ENCODE results near the gene TAF1L. TPM values are rescaled to one million over a fixed set of nuclear protein-coding genes. Genes with fewer than 3 reads are reported as not detected.
"Not testable (repeated sequence)": the region's sequence is repeated elsewhere in the genome, so short reads cannot be mapped to it uniquely, and the experiment has no call there.

TAF1L gene, protein sequence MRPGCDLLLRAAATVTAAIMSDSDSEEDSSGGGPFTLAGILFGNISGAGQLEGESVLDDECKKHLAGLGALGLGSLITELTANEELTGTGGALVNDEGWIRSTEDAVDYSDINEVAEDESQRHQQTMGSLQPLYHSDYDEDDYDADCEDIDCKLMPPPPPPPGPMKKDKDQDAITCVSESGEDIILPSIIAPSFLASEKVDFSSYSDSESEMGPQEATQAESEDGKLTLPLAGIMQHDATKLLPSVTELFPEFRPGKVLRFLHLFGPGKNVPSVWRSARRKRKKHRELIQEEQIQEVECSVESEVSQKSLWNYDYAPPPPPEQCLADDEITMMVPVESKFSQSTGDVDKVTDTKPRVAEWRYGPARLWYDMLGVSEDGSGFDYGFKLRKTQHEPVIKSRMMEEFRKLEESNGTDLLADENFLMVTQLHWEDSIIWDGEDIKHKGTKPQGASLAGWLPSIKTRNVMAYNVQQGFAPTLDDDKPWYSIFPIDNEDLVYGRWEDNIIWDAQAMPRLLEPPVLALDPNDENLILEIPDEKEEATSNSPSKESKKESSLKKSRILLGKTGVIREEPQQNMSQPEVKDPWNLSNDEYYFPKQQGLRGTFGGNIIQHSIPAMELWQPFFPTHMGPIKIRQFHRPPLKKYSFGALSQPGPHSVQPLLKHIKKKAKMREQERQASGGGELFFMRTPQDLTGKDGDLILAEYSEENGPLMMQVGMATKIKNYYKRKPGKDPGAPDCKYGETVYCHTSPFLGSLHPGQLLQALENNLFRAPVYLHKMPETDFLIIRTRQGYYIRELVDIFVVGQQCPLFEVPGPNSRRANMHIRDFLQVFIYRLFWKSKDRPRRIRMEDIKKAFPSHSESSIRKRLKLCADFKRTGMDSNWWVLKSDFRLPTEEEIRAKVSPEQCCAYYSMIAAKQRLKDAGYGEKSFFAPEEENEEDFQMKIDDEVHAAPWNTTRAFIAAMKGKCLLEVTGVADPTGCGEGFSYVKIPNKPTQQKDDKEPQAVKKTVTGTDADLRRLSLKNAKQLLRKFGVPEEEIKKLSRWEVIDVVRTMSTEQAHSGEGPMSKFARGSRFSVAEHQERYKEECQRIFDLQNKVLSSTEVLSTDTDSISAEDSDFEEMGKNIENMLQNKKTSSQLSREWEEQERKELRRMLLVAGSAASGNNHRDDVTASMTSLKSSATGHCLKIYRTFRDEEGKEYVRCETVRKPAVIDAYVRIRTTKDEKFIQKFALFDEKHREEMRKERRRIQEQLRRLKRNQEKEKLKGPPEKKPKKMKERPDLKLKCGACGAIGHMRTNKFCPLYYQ (N-terminal part only)
- polyA plus RNA-seq = under 1 TPM in 2 of 3 donors, not detected in 1; 0.01 TPM

DNA sequence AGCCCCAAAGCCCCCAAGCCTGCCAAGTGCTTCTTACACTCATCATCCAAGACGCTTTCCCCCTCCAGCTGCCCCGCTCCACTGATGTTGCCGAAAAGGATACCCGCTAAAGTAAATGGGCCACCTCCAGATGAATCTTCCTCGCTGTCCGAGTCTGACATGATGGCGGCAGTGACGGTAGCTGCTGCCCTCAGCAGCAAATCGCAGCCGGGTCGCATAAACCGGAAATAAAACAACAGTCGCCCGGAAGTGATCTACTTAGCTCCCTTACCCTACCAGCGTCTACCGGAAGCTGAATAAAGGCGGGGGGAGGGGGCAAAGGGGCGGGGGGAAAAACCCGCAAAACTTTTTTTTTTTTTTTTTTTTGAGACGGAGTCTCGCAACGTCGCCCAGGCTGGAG lies at the start of gene TAF1L:
TAF1L (minus strand) TSS at position 308 of the 400 bp plus-strand sequence; CDS start at position 218, 90 bp downstream.
- 90 to 96% (median 95%) methylated on average over 22 to 23 of the region's 23 CpGs for WGBS, 3 donors
- H3K27ac ChIP-seq (ENCODE audit: low read depth, low read length) = no peak within 1 kb of the TSS

DNA sequence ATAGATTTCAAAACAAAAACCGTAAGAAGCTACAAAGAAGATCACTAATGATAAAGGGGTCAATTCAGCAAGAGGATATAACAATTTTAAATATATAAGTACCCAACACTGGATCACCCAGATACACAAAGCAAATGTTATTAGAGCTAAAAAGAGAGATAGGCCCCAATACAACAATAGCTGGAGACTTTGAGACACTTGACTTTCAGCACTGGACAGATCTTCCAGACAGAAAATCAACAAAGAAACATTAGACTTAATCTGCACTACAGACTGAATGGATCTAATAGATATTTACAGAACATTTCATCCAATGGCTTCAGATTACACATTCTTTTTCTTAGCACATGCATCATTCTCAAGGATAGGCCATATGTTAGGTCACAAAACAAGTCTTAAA lies 46.3 kb upstream of the TAF1L start:
- H3K27ac ChIP-seq (ENCODE audit: low read depth, low read length) = no peak overlapping the region

DNA sequence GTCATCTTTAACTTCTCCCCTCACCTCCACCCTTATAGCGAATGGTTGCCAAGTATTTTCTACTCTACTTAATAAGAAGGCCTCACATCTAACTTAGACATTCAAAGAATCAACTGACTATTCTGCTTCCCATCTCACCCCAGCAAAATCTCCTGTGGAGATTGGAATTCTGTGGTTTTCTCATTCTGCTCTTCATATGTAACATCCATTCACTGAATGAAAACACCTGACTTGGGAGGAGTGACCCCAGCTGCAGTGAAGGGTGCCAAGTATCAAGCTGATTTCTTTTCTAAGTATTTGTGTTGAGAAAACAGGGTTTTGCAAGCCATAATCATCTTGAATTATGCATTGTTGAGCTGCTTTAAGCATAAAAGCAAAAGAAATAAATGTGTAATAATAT lies 42.5 kb upstream of the TAF1L start:
- 78 to 86% (median 80%) methylated on average over 1 of the region's 1 CpG for WGBS, 3 donors
- no peak overlapping the region for H3K27ac ChIP-seq (ENCODE audit: low read depth, low read length)

More for the DNA sequence above, 46.3 kb upstream of the TAF1L start:
- 77 to 98% (median 85%) methylated on average over 1 of the region's 1 CpG for WGBS, 3 donors

DNA sequence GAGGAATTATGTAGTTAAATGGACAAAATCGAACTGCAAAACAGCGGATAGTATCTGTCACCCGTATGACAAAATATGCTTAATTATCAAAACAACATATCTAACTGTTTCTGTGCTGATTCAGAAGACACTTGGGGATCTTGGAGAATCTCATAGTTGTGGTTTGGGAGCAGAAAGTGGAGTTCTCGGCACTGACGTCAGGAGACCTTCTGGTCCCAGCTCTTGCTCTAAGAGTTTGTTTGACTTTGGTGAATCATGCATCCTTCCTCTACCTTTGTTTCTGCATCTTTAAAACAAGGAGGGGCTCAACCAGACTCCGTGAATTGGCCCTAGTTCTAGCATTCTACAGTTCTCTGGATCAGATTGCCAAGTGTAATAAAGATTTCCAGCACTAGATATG lies 37.0 kb upstream of the TAF1L start:
- WGBS, 3 donors = 77 to 82% (median 78%) methylated on average over 6 of the region's 6 CpGs
- no peak overlapping the region for H3K27ac ChIP-seq (ENCODE audit: low read depth, low read length)

DNA sequence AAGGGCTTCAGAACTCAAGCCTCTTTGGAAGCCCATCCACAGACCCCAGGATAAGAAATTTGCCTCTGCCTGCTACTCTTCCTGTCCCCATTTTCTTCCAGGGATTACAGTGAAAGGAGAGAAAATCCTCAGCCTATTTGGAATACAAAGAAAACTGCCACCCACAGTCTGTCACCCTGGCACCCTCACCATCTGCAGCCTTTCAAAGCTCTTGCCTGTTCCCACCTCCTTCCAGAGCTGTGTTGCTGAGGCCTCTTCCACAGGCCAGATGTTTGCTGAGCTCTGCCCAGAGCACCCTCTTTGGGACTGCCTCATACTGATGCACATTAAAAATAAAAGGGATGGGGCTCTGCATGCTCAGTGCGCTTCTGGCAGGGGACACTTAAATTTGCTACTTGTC lies 35.9 kb upstream of the TAF1L start:
- 77 to 90% (median 89%) methylated on average over 1 of the region's 1 CpG for WGBS, 3 donors
- H3K27ac ChIP-seq (ENCODE audit: low read depth, low read length) = no peak overlapping the region

DNA sequence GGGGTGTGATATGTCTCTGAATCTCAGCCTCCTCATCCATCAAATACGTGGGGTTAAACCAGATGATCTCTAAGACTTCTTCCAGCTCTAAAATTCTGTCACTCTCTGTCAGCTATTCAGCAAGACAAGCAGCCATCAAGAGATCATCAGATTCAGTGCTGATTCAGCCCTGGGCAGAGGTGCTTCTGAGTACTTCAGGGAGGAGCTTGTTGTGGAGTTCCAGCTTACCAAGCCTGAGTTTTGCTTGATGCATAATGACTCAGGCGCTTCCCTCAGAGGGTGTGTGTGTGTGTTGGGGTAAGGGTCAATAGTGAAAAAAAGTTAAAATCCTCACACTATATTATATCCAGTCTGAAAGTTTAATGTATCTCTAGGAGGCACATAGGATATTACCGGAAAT lies 29.6 kb upstream of the TAF1L start:
- WGBS, 3 donors = 68 to 77% (median 69%) methylated on average over 3 of the region's 3 CpGs
- no peak overlapping the region for H3K27ac ChIP-seq (ENCODE audit: low read depth, low read length)

DNA sequence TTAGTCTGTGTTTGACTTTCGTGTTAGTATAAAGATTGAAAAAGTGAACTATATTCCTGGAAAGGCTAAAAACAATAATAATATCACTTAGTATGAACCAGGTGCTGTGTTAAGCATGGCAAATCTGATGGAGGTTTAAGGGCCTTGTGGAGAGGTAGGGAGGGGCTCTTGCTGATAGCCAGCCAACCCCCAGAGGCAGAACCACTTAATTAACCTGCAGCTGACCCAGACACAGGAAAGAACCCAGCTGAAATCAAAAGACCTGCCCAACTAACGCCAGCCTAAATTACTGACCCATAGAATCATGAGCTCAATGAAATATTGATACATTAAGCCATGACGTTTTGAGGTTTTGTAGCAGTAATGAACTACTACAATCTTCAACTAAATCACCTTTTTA lies 28.3 kb upstream of the TAF1L start:
- whole genome bisulfite sequencing, 3 donors = 33 to 62% (median 55%) methylated on average over 3 of the region's 3 CpGs
- H3K27ac ChIP-seq (ENCODE audit: low read depth, low read length) = no peak overlapping the region

DNA sequence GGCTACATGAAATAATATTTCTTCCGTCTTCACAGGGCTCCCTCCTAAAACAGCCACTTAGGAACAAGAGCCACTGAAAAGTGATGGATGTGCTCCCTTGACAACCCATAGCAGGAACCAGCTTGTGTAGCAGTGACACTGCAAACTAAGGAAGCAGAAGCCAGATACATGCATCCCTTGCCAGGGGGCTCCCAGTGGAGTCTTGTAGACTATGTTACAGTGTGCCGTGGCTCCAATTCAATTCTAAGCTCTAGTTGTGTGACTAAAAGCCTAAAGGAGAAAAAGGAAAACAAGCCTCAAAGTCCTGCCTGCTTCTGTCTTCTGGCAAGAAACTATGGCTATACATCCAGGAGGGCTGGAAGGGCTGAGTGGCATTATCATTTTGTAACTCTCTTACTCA lies 12.2 kb upstream of the TAF1L start:
- H3K27ac ChIP-seq (ENCODE audit: low read depth, low read length) = no peak overlapping the region
- WGBS, 3 donors = 56 to 64% (median 56%) methylated on average over 2 of the region's 2 CpGs

DNA sequence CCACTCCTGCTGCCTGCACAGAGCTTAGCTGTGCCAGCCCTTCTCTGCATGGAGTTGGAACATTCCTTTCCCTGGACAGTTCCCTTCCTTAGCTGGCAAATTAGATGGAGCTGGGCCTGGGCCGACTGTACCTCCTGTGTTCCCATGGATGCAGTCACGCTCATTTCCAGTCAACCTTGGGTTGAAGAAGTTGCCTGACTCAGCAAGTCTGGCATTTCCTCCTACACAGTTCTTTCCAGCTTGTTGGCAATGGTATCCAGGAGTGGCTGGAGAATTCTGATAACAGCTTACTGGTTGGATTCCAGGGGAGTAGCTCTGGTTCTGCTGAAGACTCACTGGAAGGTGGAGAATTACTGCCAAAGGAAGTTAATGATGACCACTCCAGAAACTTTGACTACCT lies 9.2 kb upstream of the TAF1L start:
- H3K27ac ChIP-seq (ENCODE audit: low read depth, low read length) = no peak overlapping the region
- 56 to 68% (median 56%) methylated on average over 2 of the region's 2 CpGs for WGBS, 3 donors

DNA sequence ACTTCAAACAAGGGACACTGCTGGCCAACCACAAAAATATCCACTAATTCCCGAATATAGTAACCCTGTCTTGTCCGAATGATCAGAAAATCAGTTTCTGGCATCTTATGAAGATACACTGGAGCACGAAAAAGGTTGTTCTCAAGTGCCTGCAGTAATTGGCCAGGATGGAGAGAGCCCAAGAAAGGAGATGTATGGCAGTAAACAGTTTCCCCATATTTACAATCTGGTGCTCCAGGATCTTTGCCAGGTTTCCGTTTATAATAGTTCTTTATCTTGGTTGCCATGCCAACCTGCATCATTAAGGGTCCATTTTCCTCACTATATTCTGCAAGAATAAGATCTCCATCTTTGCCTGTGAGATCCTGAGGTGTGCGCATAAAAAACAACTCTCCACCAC lies 2.3 kb downstream of the TAF1L start:
- H3K27ac ChIP-seq (ENCODE audit: low read depth, low read length) = not testable (repeated sequence)
- 69 to 79% (median 75%) methylated on average over 5 of the region's 5 CpGs for WGBS, 3 donors

DNA sequence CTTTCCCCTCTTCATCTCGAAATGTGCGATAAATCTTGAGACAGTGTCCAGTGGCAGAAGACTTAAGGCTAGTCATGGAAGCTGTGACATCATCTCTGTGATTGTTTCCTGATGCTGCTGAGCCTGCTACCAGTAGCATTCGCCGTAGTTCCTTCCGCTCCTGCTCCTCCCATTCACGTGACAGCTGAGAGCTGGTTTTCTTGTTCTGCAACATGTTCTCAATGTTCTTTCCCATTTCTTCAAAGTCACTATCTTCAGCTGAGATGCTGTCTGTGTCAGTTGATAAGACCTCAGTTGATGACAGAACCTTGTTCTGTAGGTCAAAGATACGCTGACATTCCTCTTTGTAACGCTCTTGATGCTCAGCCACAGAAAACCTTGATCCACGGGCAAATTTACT lies 3.5 kb downstream of the TAF1L start:
- 75 to 85% (median 82%) methylated on average over 9 of the region's 9 CpGs for WGBS, 3 donors
- H3K27ac ChIP-seq (ENCODE audit: low read depth, low read length) = no peak overlapping the region

DNA sequence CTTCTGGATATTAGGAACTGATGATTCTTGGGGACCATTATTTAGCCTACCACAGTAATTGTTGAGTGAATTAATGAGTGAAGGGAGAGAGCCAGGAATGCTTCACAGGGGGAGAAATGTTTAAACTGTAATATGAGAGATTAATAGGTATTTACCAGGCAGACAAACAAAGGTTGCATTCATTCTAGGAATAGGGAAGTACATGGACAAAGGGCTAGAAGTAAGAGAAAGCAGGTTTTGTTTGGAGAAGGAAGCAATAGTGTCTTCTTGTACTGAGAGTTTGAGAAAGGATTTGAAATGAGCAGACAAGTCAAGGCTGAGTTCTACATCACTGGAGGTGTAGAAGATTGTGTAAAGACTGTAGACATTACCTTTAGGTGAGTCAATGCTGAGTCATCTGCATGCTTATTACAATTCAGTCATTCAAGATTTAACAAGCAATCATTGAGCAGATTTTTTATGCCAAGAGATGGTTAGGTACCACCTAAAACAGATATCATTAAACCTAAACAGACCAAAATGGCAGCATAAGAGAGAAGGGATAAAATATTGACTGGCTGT lies 8.0 kb downstream of the TAF1L start:
- no peak overlapping the region for H3K27ac ChIP-seq (ENCODE audit: low read depth, low read length)

DNA sequence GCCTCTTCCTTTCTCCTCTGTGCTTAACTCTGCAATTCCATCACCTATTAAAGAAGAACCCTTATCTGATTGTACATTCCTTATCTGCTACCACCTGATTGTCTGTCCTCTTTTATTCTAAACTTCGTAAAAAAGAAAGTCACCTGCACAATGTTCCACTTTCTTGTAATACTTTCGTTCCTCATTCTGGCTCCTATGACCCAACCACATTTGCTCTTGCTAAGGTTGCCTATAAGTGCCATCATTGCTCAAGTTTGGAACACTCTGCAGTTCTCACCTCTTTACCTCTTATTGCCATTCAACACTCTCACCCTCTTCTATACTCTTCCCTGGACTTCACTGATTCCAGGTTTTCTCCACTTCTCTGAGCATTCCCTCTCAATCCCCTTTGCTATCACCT lies 10.1 kb downstream of the TAF1L start:
- WGBS, 3 donors = 86 to 95% (median 89%) methylated on average over 2 of the region's 2 CpGs
- no peak overlapping the region for H3K27ac ChIP-seq (ENCODE audit: low read depth, low read length)

DNA sequence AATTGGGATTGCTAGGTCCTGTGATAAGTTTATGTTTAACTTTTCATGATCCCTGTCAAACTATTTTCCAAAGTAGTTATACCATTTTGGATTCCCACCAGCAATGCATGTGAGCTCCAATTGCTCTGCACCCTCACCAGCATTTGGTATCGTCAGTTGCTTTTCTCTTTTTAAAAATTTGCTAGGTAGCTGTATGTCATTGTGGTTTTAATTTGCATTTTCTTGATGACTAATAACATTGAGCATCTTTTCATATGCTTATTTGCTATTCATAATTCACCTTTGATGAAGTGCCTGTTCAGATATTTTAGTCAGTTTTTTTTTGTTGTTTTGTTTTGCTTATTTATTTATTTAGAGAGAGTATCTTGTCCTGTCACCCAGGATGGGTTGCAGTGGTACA lies 12.5 kb downstream of the TAF1L start:
- H3K27ac ChIP-seq (ENCODE audit: low read depth, low read length) = no peak overlapping the region
- 64 to 89% (median 69%) methylated on average over 1 of the region's 1 CpG for WGBS, 3 donors

DNA sequence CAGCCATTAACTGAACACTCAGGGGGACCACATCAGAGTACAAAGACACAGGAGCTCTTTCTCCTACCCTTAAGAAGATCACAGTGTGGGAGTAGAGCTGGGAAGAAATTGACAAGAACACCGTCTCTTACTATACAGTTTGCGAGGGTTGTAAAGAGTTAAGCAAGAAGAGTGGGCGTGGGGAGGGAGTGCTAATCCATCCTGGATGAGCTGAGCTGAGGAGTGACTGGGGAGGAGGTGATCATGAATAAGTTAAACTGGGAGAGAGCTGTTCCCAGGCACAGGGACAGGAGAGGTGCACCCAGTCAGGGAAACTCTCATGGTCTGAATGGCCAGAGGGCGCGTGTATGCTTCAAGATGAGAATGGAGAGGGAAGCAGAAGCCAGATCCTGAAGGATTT lies 17.2 kb downstream of the TAF1L start:
- no peak overlapping the region for H3K27ac ChIP-seq (ENCODE audit: low read depth, low read length)
- WGBS, 3 donors = 60 to 74% (median 66%) methylated on average over 5 of the region's 5 CpGs

DNA sequence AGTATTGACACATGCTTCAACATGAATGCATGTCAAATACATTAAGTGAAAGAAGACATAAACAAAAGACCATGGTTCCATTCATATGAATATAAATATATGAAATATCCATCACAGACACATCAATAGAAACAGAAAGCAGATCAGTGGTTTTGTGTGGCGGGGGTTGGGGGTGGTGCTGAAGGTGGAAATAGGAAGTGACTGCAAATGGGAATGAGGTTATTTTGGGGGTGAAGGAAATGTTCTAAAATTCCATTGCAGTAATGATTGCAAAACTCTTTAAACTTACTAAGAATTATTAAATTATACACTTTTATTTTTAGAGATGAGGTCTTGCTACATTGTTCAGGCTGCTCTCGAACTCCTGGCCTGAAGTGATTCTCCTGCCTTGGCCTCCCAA lies 28.7 kb downstream of the TAF1L start:
- no peak overlapping the region for H3K27ac ChIP-seq (ENCODE audit: low read depth, low read length)
- 57 to 72% (median 64%) methylated on average over 2 of the region's 2 CpGs for WGBS, 3 donors

DNA sequence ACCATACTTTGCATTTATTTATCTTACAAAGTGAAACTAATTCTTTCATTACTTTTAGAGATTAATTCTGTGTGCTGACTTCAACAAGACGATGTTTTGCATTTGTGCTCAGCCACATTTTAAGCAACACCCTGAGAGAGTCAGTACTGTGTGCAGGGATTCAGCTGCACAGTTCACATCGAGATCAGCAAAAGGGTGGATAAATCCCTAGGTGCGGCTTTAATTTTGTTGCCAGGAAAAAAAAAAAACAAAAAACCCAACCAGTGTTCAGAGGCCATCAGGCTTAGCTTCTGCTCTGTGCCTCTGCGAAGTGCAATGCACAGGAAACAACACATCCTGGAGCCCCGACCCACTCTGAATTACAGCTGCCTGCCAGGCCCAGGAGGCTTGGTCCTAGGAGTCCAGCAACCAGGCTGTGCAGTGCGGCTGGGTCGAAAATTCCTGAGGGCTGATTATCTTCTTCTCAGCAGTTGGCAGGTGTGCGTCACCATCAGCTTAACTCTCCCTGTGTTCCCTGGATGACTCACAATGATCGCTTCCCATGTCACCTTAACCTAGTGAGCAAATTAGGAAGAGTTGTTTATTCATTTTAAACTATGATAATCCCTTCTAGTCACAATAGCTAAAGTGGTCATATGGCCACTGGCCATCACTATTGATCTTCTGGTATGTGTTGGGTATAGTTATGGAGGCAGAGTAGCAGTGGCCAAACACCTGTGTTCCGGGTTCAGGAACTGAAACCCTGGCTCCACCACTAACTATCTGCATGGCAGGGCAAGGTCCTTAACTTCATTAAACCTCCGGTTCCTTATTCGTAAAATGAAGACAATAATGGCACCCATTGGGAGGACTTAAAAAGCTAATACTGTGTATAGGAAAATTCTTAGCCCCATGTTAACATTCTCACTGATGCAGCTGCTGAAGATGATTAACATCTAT lies 31.3 kb downstream of the TAF1L start:
- H3K27ac ChIP-seq (ENCODE audit: low read depth, low read length) = no peak overlapping the region
- 64 to 72% (median 65%) methylated on average over 12 of the region's 12 CpGs for WGBS, 3 donors
